GM12864 (cell line): ENCODE data around the gene MOGAT1.

Experiments used
- DNase-seq: peaks from one replicate; pipeline ENCODE4 v3.0.0-alpha.2; 2011; ENCODE audit warnings: low read depth
- H3K4me3 ChIP-seq: 2 replicates; pipeline ENCODE4 v1.5.1; 2011; ENCODE audit warnings: mild to moderate bottlenecking, low read depth, low read length, control low read depth
- CTCF ChIP-seq: IDR thresholded peaks from 2 replicates; pipeline ENCODE4 v1.5.1; 2011; ENCODE audit warnings: low read depth, mild to moderate bottlenecking, moderate library complexity, low read length, control low read depth, inconsistent platforms; ENCODE audit errors: missing control alignments

MOGAT1 gene

GRCh38 chr2:222739939-222740338 is 68.5 kb downstream of the MOGAT1 start:
- no peak overlapping the region for H3K4me3 ChIP-seq
- no peak for DNase-seq
- no peak for TF ChIP-seq CTCF

- no peak for TF ChIP-seq CTCF
- DNase-seq, result no peak
- no peak overlapping the region for H3K4me3 ChIP-seq
Observed at GRCh38 chr2:222743251-222743812, 71.9 kb downstream of the MOGAT1 start.

GRCh38 chr2:222745836-222746559 is 74.5 kb downstream of the MOGAT1 start:
- TF ChIP-seq CTCF, result no peak
- no peak overlapping the region for H3K4me3 ChIP-seq
- DNase-seq, result no peak

- no peak overlapping the region for H3K4me3 ChIP-seq
- DNase-seq, result no peak
- no peak for TF ChIP-seq CTCF
Observed at GRCh38 chr2:222747526-222748160, 76.2 kb downstream of the MOGAT1 start.

- H3K4me3 ChIP-seq, result no peak overlapping the region
- no peak for DNase-seq
- no peak for TF ChIP-seq CTCF
Observed at GRCh38 chr2:222750533-222750932, 79.1 kb downstream of the MOGAT1 start.

GRCh38 chr2:222751238-222751637 is 79.8 kb downstream of the MOGAT1 start:
- no peak for TF ChIP-seq CTCF
- no peak for DNase-seq

More at GRCh38 chr2:222751238-222751637, 79.8 kb downstream of the MOGAT1 start:
- H3K4me3 ChIP-seq, result no peak overlapping the region
